ENCODE data around the gene CTSF.

The CTSF gene

GRCh38 chr11:66532784-66533183, 35.6 kb downstream of the CTSF start:
- no peak for DNase-seq (ENCODE audit: low spot score)

- DNase-seq (ENCODE audit: low spot score), result no peak
Observed at GRCh38 chr11:66531841-66532240, 36.6 kb downstream of the CTSF start.

GRCh38 chr11:66530927-66531709, 37.3 kb downstream of the CTSF start:
- no peak for DNase-seq (ENCODE audit: low spot score)

GRCh38 chr11:66529655-66530054, 38.8 kb downstream of the CTSF start:
- no peak for DNase-seq (ENCODE audit: low spot score)

GRCh38 chr11:66529069-66529468, 39.3 kb downstream of the CTSF start:
- DNase-seq (ENCODE audit: low spot score), result no peak

GRCh38 chr11:66524304-66525040, 43.9 kb downstream of the CTSF start:
- DNase-seq (ENCODE audit: low spot score), result no peak

GRCh38 chr11:66523611-66524010, 44.8 kb downstream of the CTSF start:
- DNase-seq (ENCODE audit: low spot score), result no peak
